Activated CD4-positive, alpha-beta T cell treated with anti-CD3 and anti-CD28 coated beads, Interleukin-10, Interleukin-2, amounts not matched to agents 100 ng/mL and 50 ng/mL, durations not matched to agents 16 hours and 8 hours (primary cell): ENCODE data around the gene LARGE1.
"Not testable (repeated sequence)": the region's sequence is repeated elsewhere in the genome, so short reads cannot be mapped to it uniquely, and the experiment has no call there.

Source experiments
- DNase-seq: peaks from one replicate; pipeline ENCODE4 v3.0.0-alpha.2; 2020

The LARGE1 gene

GRCh38 chr22:33400061-33400840 lies 520.0 kb downstream of the LARGE1 start:
- DNase-seq, result no peak

GRCh38 chr22:33397381-33397907 lies 522.8 kb downstream of the LARGE1 start:
- no peak for DNase-seq

GRCh38 chr22:33393432-33393831 lies 526.8 kb downstream of the LARGE1 start:
- DNase-seq, result no peak

GRCh38 chr22:33391298-33391697 lies 529.0 kb downstream of the LARGE1 start:
- DNase-seq, result no peak

- DNase-seq, result no peak
Observed at GRCh38 chr22:33389936-33390335, 530.3 kb downstream of the LARGE1 start.

GRCh38 chr22:33386270-33386669 lies 534.0 kb downstream of the LARGE1 start:
- DNase-seq, result no peak

GRCh38 chr22:33385611-33386010 lies 534.7 kb downstream of the LARGE1 start:
- DNase-seq, result no peak

GRCh38 chr22:33382436-33382835 lies 537.8 kb downstream of the LARGE1 start:
- DNase-seq, result no peak

- no peak for DNase-seq
Observed at GRCh38 chr22:33381531-33382406, 538.5 kb downstream of the LARGE1 start.

GRCh38 chr22:33380789-33381530 lies 539.3 kb downstream of the LARGE1 start:
- no peak for DNase-seq

GRCh38 chr22:33379836-33380235 lies 540.4 kb downstream of the LARGE1 start:
- no peak for DNase-seq

GRCh38 chr22:33372875-33373274 lies 547.4 kb downstream of the LARGE1 start:
- DNase-seq, result no peak

- DNase-seq, result not testable (repeated sequence)
Observed at GRCh38 chr22:33363256-33363655, 557.0 kb downstream of the LARGE1 start.

GRCh38 chr22:33362702-33363101 lies 557.6 kb downstream of the LARGE1 start:
- DNase-seq, result no peak

- no peak for DNase-seq
Observed at GRCh38 chr22:33361581-33361980, 558.7 kb downstream of the LARGE1 start.

- no peak for DNase-seq
Observed at GRCh38 chr22:33357981-33358399, 562.3 kb downstream of the LARGE1 start.

- DNase-seq, result no peak
Observed at GRCh38 chr22:33354928-33355327, 565.3 kb downstream of the LARGE1 start.

- no peak for DNase-seq
Observed at GRCh38 chr22:33353502-33353901, 566.8 kb downstream of the LARGE1 start.

GRCh38 chr22:33352768-33353167 lies 567.5 kb downstream of the LARGE1 start:
- no peak for DNase-seq

- no peak for DNase-seq
Observed at GRCh38 chr22:33350961-33351360, 569.3 kb downstream of the LARGE1 start.

GRCh38 chr22:33350491-33350890 lies 569.8 kb downstream of the LARGE1 start:
- no peak for DNase-seq

- DNase-seq, result no peak
Observed at GRCh38 chr22:33347002-33347401, 573.3 kb downstream of the LARGE1 start.

- no peak for DNase-seq
Observed at GRCh38 chr22:33341611-33342010, 578.7 kb downstream of the LARGE1 start.
